SK-N-SH treated with all-trans-retinoic acid at 6 μM for 48 hours (cell line): ENCODE measurements around the gene PALLD.

ENCODE experiments used
- ARNTL ChIP-seq: fragments of 450-650 bp; formaldehyde crosslinking; IDR thresholded peaks from 2 replicates; pipeline ENCODE4 v1.5.0; 2020; ENCODE audit warnings: low read depth, mild to moderate bottlenecking, moderate library complexity, borderline replicate concordance
- BACH2 ChIP-seq: fragments of 250-450 bp; sonication (Bioruptor Pico); IDR thresholded peaks from 2 replicates; pipeline ENCODE4 v1.9.0; 2021; ENCODE audit warnings: mild to moderate bottlenecking, borderline replicate concordance
- CREB5 ChIP-seq: fragments of 250-450 bp; sonication (Bioruptor Pico); IDR thresholded peaks from 2 replicates; pipeline ENCODE4 v1.5.1; 2020; ENCODE audit warnings: low read depth, mild to moderate bottlenecking, moderate library complexity
- CSRNP3 ChIP-seq: fragments of 250-450 bp; sonication (Bioruptor Pico); IDR thresholded peaks from 2 replicates; pipeline ENCODE4 v1.5.1; 2021; ENCODE audit warnings: mild to moderate bottlenecking, moderate library complexity
- GLIS3 ChIP-seq: fragments of 250-450 bp; sonication (Bioruptor Pico); IDR thresholded peaks from 2 replicates; pipeline ENCODE4 v1.5.0; 2020; ENCODE audit warnings: mild to moderate bottlenecking, moderate library complexity
- PATZ1 ChIP-seq: fragments of 250-450 bp; sonication (Bioruptor Pico); IDR thresholded peaks from 2 replicates; pipeline ENCODE4 v1.8.0; 2020; ENCODE audit warnings: mild to moderate bottlenecking, moderate library complexity, borderline replicate concordance
- PPARA ChIP-seq: fragments of 250-450 bp; sonication (Bioruptor Pico); IDR thresholded peaks from 2 replicates; pipeline ENCODE4 v1.5.0; 2020; ENCODE audit warnings: mild to moderate bottlenecking, borderline replicate concordance
- RARB ChIP-seq: fragments of 250-450 bp; sonication (Bioruptor Pico); IDR thresholded peaks from 2 replicates; pipeline ENCODE4 v1.8.0; 2021; ENCODE audit warnings: mild to moderate bottlenecking, moderate library complexity
- TCF4 ChIP-seq: fragments of 250-450 bp; sonication (Bioruptor Pico); IDR thresholded peaks from 2 replicates; pipeline ENCODE4 v1.8.0; 2021; ENCODE audit warnings: mild to moderate bottlenecking, moderate library complexity, borderline replicate concordance
- ZFP3 ChIP-seq: fragments of 250-450 bp; sonication (Bioruptor Pico); IDR thresholded peaks from 2 replicates; pipeline ENCODE4 v1.5.0; 2020; ENCODE audit warnings: mild to moderate bottlenecking, moderate library complexity
- ZFP30 ChIP-seq: fragments of 450-650 bp; formaldehyde crosslinking; IDR thresholded peaks from 2 replicates; pipeline ENCODE4 v1.5.0; 2022; ENCODE audit warnings: mild to moderate bottlenecking, moderate library complexity
- ZNF565 ChIP-seq: fragments of 450-650 bp; formaldehyde crosslinking; conservative IDR thresholded peaks from 2 replicates; pipeline ENCODE4 v1.5.0; 2020; ENCODE audit warnings: low read depth, mild to moderate bottlenecking, moderate library complexity

GRCh38 chr4:168501407-168501806, 4.6 kb downstream of the PALLD start:
- TF ChIP-seq TCF4 (CRISPR knock-in tag): no peak
- TF ChIP-seq RARB: no peak
- TF ChIP-seq ZNF565 (CRISPR knock-in tag): no peak
- no peak for TF ChIP-seq PATZ1 (CRISPR knock-in tag)
- no peak for TF ChIP-seq CREB5 (CRISPR knock-in tag)
- no peak for TF ChIP-seq CSRNP3
- TF ChIP-seq ZFP3 (CRISPR knock-in tag): no peak
- no peak for TF ChIP-seq ZFP30 (CRISPR knock-in tag)
- no peak for TF ChIP-seq BACH2 (CRISPR knock-in tag)
- TF ChIP-seq PPARA (CRISPR knock-in tag): no peak
- TF ChIP-seq GLIS3 (CRISPR knock-in tag): no peak
- TF ChIP-seq ARNTL (CRISPR knock-in tag): no peak
